ENCODE results near the gene UROD. TPM values are rescaled to one million over a fixed set of nuclear protein-coding genes. Genes with fewer than 3 reads are reported as not detected.
A peak's percentile ranks its signal among the peaks of the same experiment; 100 is the strongest.

The UROD gene
- total RNA-seq, 2 experiments from 2014 or later: 109 to 113 TPM

GRCh38 chr1:45003741-45004140, 8.3 kb upstream of the UROD start:
- Mint-ChIP-seq H3K9me3 (no peaks in the 10 kb centered on the region), H3K4me1 (ENCODE audit: low read depth) (peaks cover 6% of the 10 kb centered on the region), H3K27ac (no peak overlapping the region), H3K36me3 (ENCODE audit: low read depth) (peaks cover 6% of the 10 kb centered on the region), H3K27me3 (no peaks in the 10 kb centered on the region), H3K4me3 (no peak overlapping the region)
- DNase-seq (no peak), ATAC-seq (no peak)
- TF ChIP-seq CTCF (IDR thresholded peaks at IDR 0.05): no peak
- ChIA-PET POLR2A (interaction anchor here (0.9 to 1.5 kb wide), 2 partner anchors 273 kb away, joined by 4 to 6 read pairs; partner anchors contain the start of gene RNU5D-1), CTCF (interaction anchor here (0.9 kb wide), 1 partner anchor 11 kb away, joined by 3 read pairs; no protein-coding TSS in a partner anchor)
- intact Hi-C loops (cut with micrococcal nuclease): no loop called here

- Mint-ChIP-seq H3K4me3 (no peak overlapping the region), H3K36me3 (ENCODE audit: low read depth) (peaks cover 6% of the 10 kb centered on the region), H3K9me3 (no peaks in the 10 kb centered on the region), H3K27ac (peak overlapping the region; percentile 3), H3K4me1 (ENCODE audit: low read depth) (peaks cover 9% of the 10 kb centered on the region), H3K27me3 (no peaks in the 10 kb centered on the region)
- no peak for TF ChIP-seq CTCF (IDR thresholded peaks at IDR 0.05)
- ATAC-seq (no peak), DNase-seq (no peak)
- ChIA-PET CTCF (interaction anchor here (0.7 to 0.9 kb wide), 2 partner anchors 10 kb away, joined by 3 to 4 read pairs; no protein-coding TSS in a partner anchor), POLR2A (interaction anchor here (1.5 kb wide), 1 partner anchor 273 kb away, joined by 6 read pairs; the partner anchor contains the start of gene RNU5D-1)
- intact Hi-C loops (cut with micrococcal nuclease): no loop called here
Observed at GRCh38 chr1:45004281-45004920, 7.7 kb upstream of the UROD start.

GRCh38 chr1:45005761-45006160, 6.3 kb upstream of the UROD start:
- ATAC-seq: no peak

DNA sequence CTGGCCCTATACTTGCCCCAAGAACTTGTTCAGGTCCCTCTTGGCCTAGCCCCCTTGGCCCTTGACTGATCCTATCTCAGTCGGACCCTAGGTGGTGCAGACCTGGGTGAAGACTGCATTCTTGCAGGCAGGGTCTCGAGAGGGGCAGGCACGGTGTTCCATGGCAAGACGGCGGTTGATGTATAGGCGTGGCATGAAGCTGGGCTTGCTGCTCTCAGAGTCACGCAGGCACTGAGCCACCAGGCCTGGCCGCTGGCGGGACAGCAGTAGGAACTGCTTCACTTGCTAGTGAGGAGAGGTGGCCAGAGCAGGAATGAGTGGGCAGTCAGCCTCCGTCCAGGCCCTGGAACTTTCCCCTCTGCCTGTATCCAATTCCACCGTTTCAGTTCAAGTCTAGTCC, 4.7 kb upstream of the UROD start:
- H3K27me3 Mint-ChIP-seq: no peaks in the 10 kb centered on the region
- peaks cover 6% of the 10 kb centered on the region for H3K36me3 Mint-ChIP-seq (ENCODE audit: low read depth)
- peaks cover 16% of the 10 kb centered on the region for H3K4me1 Mint-ChIP-seq (ENCODE audit: low read depth)
- DNase-seq (no peak), ATAC-seq (no peak)
- CTCF ChIA-PET: no interaction called here
- no peak overlapping the region for H3K27ac Mint-ChIP-seq
- H3K4me3 Mint-ChIP-seq: no peak overlapping the region
- intact Hi-C loops (cut with micrococcal nuclease): no loop called here
- POLR2A ChIA-PET: interaction anchor here (0.8 to 1.6 kb wide), 3 partner anchors 21 to 276 kb away, joined by 3 to 7 read pairs (median 4); partner anchors contain the start of genes EIF2B3 and RNU5D-1
- TF ChIP-seq CTCF (IDR thresholded peaks at IDR 0.05): no peak
- no peaks in the 10 kb centered on the region for H3K9me3 Mint-ChIP-seq

More at GRCh38 chr1:45005761-45006160, 6.3 kb upstream of the UROD start:
- TF ChIP-seq CTCF (IDR thresholded peaks at IDR 0.05): no peak
- H3K36me3 Mint-ChIP-seq (ENCODE audit: low read depth): peaks cover 6% of the 10 kb centered on the region
- no peak overlapping the region for H3K27ac Mint-ChIP-seq
- H3K27me3 Mint-ChIP-seq: no peaks in the 10 kb centered on the region
- no peak overlapping the region for H3K4me3 Mint-ChIP-seq
- no peak for DNase-seq
- no peaks in the 10 kb centered on the region for H3K9me3 Mint-ChIP-seq
- POLR2A ChIA-PET: interaction anchor here (1.2 kb wide), 1 partner anchor 298 kb away, joined by 5 read pairs; no protein-coding TSS in a partner anchor
- H3K4me1 Mint-ChIP-seq (ENCODE audit: low read depth): peaks cover 16% of the 10 kb centered on the region
- intact Hi-C loops (cut with micrococcal nuclease): no loop called here
- CTCF ChIA-PET: interaction anchor here (0.6 to 1.2 kb wide), 2 partner anchors 11 to 297 kb away, joined by 3 to 4 read pairs; no protein-coding TSS in a partner anchor

DNA sequence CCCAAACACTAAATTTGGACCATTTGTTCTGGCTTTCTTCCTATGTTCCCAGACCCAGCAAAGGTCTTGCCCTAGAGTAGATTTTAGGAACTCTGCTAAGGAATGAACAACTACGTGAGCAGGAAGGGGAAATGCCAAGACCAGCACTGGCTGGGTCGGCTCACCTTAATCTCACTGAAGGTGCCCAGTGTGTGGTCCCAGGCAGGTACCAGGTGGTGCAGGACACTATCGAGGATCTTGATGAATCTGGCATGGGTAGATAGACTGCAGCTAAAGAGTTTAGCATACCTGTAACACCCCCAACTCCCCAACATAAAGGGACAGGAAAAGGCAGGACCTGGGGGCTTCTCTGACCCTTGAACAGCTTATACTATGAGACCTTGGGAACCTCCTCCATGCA, 4.0 kb upstream of the UROD start:
- no peak for ATAC-seq
- TF ChIP-seq CTCF (IDR thresholded peaks at IDR 0.05): no peak
- ChIA-PET CTCF (no interaction called here), POLR2A (interaction anchor here (1.1 to 1.6 kb wide), 2 partner anchors 188 to 277 kb away, joined by 4 to 7 read pairs; partner anchors contain the start of gene RNU5D-1)
- intact Hi-C loops (cut with micrococcal nuclease): no loop called here
- Mint-ChIP-seq H3K4me3 (no peak overlapping the region), H3K27ac (no peak overlapping the region), H3K4me1 (ENCODE audit: low read depth) (peaks cover 18% of the 10 kb centered on the region), H3K27me3 (no peaks in the 10 kb centered on the region), H3K9me3 (no peaks in the 10 kb centered on the region), H3K36me3 (ENCODE audit: low read depth) (no peaks in the 10 kb centered on the region)
- DNase-seq: no peak

Measured in activated CD8-positive, alpha-beta T cell treated with anti-CD3 and anti-CD28 coated beads for 36 hours (primary cell).